Spleen (tissue), 11 donors: ENCODE measurements around the gene TMEM38A. TPM values are rescaled to one million over a fixed set of nuclear protein-coding genes. Genes with fewer than 3 reads are reported as not detected.

Experiments used
- DNase-seq: peaks from one replicate; pipeline ENCODE4 v3.0.0-alpha.2; 2020
- H3K27ac ChIP-seq, 8 donors: fragments of 200-600 bp; sonication (generic) in 7 of 8; 1 replicate in 4 of 8; 2 replicates in 4 of 8; pipeline versions ENCODE4 v1.5.0 to v1.8.0; 2016 to 2021; ENCODE audit warnings: inconsistent platforms in 4 of 8, mild to moderate bottlenecking in 4 of 8, moderate library complexity in 1 of 8
- H3K27me3 ChIP-seq, 7 donors: fragments of 200-600 bp; sonication (generic) in 6 of 7; replicated peaks in 1 of 7; 1 replicate in 4 of 7; 2 replicates in 3 of 7; pipeline versions ENCODE4 v1.5.0 to v1.8.0; 2016 to 2021; ENCODE audit warnings: inconsistent platforms in 3 of 7, mild to moderate bottlenecking in 1 of 7
- H3K36me3 ChIP-seq, 6 donors: fragments of 200-600 bp; sonication (generic) in 5 of 6; 1 replicate in 4 of 6; 2 replicates in 2 of 6; pipeline versions ENCODE4 v1.5.0 to v1.8.0; 2016 to 2021; ENCODE audit warnings: inconsistent platforms in 2 of 6
- H3K4me1 ChIP-seq, 6 donors: fragments of 200-600 bp; sonication (generic) in 5 of 6; 1 replicate in 3 of 6; 2 replicates in 3 of 6; pipeline versions ENCODE4 v1.5.0 to v1.8.0; 2016 to 2021; ENCODE audit warnings: inconsistent platforms in 3 of 6
- H3K4me3 ChIP-seq, 8 donors: fragments of 200-600 bp; sonication (generic) in 7 of 8; 1 replicate in 4 of 8; 2 replicates in 4 of 8; pipeline versions ENCODE4 v1.5.0 to v1.8.0; 2016 to 2021; ENCODE audit warnings: inconsistent platforms in 4 of 8, mild to moderate bottlenecking in 4 of 8, moderate library complexity in 2 of 8
- H3K9me3 ChIP-seq, 8 donors: fragments of 200-600 bp; sonication (generic) in 7 of 8; 1 replicate in 4 of 8; 2 replicates in 4 of 8; pipeline versions ENCODE4 v1.5.0 to v1.8.0; 2016 to 2021; ENCODE audit warnings: inconsistent platforms in 4 of 8
- POLR2A ChIP-seq, 3 donors: fragments of 450-650 bp; IDR thresholded peaks; one replicate each; pipeline ENCODE4 v1.5.1; 2017; ENCODE audit warnings: antibody characterized with exemption in 3 of 3, mild to moderate bottlenecking in 1 of 3
- POLR2AphosphoS5 ChIP-seq, 3 donors: sonication (generic); formaldehyde crosslinking; IDR thresholded peaks; one replicate each; pipeline ENCODE4 v1.5.1; 2017; ENCODE audit warnings: antibody characterized with exemption in 3 of 3
- WGBS, 5 donors: extraction: QIAGEN DNeasy Blood & Tissue Kit in 3 of 5; methylation state at CpG; one replicate each; pipeline versions ENCODE4 v1.1.5 to v1.1.7; 2013 to 2018; 5-methylcytosine and 5-hydroxymethylcytosine counted together
- intact Hi-C: fragments of 100-400 bp; cut with DNase I; formaldehyde crosslinking; loops from one replicate; pipeline ENCODE4 v1.15.0; 2023; ENCODE audit warnings: low total_unique reads
- polyA plus RNA-seq, 3 donors: library from polyadenylated mRNA; stranded (reverse); fragments of 200-250 nt; gene quantifications; one replicate each; pipeline ENCODE4 v1.2.1, GENCODE V29; 2013
- total RNA-seq, 7 donors: library from RNA; depleted of rRNA in 3 of 7; stranded (reverse); fragments of >200 nt in 3 of 7; fragmentation: NEBNext Ultra II Directional in 4 of 7; extraction: Animal tissue kit (Norgen Biotek cat#: 25700) in 4 of 7; gene quantifications; one replicate each; pipeline versions ENCODE4 v1.1.0 to v1.2.1, GENCODE V29; 2016 to 2021
- TF ChIP-seq, protein P1 (sequence below), 11 experiments: fragments of 200-600 bp in 7 of 11; fragments of 450-650 bp in 4 of 11; sonication (generic) in 4 of 11; IDR thresholded peaks in 8 of 11; conservative IDR thresholded peaks in 3 of 11; 1 replicate in 7 of 11; 2 replicates in 4 of 11; pipeline versions ENCODE4 v1.4.0 to v1.8.0; 2016 to 2021; ENCODE audit warnings: antibody characterized with exemption in 11 of 11, inconsistent platforms in 4 of 11, mild to moderate bottlenecking in 1 of 11
- donor health status: healthy with polysubstance abuse.
- donor health status: DM: no; HTN: no; CAD: no; lungs with moderate emphysema.
- donor health status: DM: no; HTN: no; CAD: no.
- donor health status: Bipolar disorder and iron deficiency.
- donor health status: healthy.
- donor health status: DM: no; HTN: no; CAD: no.
- donor health status: DM: yes; HTN: yes; CAD: no.

The TMEM38A gene
- total and polyA plus RNA-seq, 10 donors, result 1.5 to 5.4 (median 2.8) TPM

DNA sequence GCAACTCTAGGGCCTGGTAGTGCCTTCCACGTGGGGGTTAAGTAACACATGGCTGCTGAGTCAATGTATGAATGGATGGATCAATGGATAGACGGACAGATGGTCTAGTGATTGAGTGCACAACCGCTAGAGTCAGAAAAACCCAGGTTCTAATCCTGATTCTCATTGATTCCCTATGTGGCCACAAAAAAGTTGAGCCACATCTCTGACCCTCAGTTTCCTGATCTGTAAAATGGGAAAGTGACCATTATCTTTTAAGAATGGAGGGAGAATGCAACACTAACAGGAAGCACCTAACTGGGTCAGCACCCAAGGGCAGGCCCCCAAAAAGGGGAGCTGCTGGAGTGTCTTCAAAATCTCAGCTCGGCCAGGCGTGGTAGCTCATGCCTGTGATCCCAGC is 3.6 kb upstream of the TMEM38A start:
- H3K36me3 ChIP-seq, result peaks cover 0 to 66% (median 61%) of the 10 kb centered on the region in 6 donors
- 87 to 93% (median 88%) methylated on average over 5 of the region's 5 CpGs for WGBS, 5 donors
- DNase-seq, result no peak
- H3K4me1 ChIP-seq, result peaks cover 13 to 71% (median 38%) of the 10 kb centered on the region in 6 donors
- no peak overlapping the region for H3K27ac ChIP-seq
- TF ChIP-seq, protein P1, sequence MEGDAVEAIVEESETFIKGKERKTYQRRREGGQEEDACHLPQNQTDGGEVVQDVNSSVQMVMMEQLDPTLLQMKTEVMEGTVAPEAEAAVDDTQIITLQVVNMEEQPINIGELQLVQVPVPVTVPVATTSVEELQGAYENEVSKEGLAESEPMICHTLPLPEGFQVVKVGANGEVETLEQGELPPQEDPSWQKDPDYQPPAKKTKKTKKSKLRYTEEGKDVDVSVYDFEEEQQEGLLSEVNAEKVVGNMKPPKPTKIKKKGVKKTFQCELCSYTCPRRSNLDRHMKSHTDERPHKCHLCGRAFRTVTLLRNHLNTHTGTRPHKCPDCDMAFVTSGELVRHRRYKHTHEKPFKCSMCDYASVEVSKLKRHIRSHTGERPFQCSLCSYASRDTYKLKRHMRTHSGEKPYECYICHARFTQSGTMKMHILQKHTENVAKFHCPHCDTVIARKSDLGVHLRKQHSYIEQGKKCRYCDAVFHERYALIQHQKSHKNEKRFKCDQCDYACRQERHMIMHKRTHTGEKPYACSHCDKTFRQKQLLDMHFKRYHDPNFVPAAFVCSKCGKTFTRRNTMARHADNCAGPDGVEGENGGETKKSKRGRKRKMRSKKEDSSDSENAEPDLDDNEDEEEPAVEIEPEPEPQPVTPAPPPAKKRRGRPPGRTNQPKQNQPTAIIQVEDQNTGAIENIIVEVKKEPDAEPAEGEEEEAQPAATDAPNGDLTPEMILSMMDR (IDR thresholded peaks at IDR 0.05 in 8 of 11, conservative IDR thresholded peaks at IDR 0.05 in 3 of 11), result no peak
- no peak for TF ChIP-seq POLR2A (IDR thresholded peaks at IDR 0.05)
- TF ChIP-seq POLR2AphosphoS5 (IDR thresholded peaks at IDR 0.05), result no peak
- intact Hi-C loops, result no loop called here
- no peaks in the 10 kb centered on the region for H3K27me3 ChIP-seq
- H3K4me3 ChIP-seq, result no peak overlapping the region
- no peaks in the 10 kb centered on the region for H3K9me3 ChIP-seq

DNA sequence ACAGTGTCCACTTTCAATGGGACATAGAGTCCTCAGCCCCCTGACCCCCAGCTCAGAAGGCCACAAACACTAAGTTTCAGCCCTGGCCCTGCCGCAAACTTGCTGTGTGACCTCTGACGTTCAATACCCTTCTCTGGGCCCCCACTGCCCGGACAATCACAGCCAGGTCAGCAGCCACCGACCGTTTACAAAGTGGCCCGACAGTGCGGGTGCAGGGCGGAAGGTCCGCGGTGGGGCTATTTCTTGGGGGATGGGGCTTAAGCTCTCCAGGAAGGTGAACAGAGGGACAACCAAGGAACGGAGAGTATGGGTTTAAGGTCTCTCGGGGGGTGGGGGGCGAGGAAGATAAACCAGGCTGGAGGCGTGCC is 1.5 kb upstream of the TMEM38A start:
- peaks cover 0 to 46% (median 41%) of the 10 kb centered on the region in 6 donors for H3K36me3 ChIP-seq
- WGBS, 5 donors, result 2 to 6% (median 4%) methylated on average over 11 to 14 of the region's 14 CpGs
- no peak for DNase-seq
- intact Hi-C loops, result no loop called here
- peak overlapping the region; percentile 88 to 98 (median 95) for H3K27ac ChIP-seq
- peak overlapping the region; percentile 67 to 88 (median 79) for H3K4me3 ChIP-seq
- no peaks in the 10 kb centered on the region for H3K27me3 ChIP-seq
- H3K4me1 ChIP-seq, result peaks cover 13 to 91% (median 43%) of the 10 kb centered on the region in 6 donors
- TF ChIP-seq, protein P1 (IDR thresholded peaks at IDR 0.05 in 8 of 11, conservative IDR thresholded peaks at IDR 0.05 in 3 of 11), result no peak
- TF ChIP-seq POLR2AphosphoS5 (IDR thresholded peaks at IDR 0.05) (no peak), POLR2A (IDR thresholded peaks at IDR 0.05) (no peak)
- no peaks in the 10 kb centered on the region for H3K9me3 ChIP-seq

DNA sequence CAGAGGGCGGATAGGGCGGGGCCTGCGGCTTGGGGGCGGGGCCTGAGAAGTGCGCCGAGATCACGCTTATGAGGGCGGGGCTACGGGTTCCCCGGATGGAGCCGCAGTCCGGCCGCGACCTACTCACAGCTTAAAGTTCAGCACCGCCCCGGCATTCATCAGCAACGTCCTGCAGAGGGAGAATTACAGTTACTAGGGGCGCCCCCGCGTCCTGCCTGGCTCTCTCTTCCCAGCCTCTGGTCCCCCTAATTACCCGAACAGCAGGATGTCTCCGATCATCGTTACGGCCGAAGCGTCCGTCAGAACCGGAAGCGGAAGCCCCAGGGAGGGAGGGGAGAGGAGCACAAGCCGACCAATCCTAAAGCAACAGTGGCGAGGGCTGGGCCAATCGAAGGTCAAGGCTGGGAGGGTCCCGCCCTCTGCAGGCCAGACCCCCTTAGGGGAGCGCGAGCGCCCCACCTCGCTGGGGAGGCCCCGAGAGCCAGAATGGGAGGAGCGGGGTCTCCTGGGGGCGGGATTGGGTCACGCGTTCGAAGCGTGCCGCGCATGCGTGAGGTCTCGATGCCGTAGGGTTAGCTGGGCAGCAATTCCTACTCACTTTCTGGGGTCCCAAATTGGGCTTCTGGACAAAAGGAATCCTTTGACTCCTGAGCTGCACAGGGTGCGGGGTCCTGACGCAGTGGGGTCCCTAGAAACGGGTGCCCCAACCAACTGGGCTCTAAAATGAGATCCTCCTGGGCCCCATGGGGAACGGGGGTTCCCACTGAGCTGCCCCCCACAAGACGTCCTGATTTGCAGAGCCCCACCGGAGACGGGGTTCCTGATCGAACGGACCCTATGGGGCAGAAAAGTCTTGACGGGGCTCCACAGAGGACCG is 869 bp upstream of the TMEM38A start, which contains the start of gene SMIM7:
TSS of gene SMIM7 (minus strand) at position 313 of the 877 bp plus-strand sequence. CDS start at position 279, 34 bp downstream.
- Histone ChIP-seq H3K4me1 (peaks cover 13 to 87% (median 43%) of the 10 kb centered on the region in 6 donors), H3K9me3 (no peaks in the 10 kb centered on the region), H3K27ac (peak within 1 kb of the TSS; percentile 88 to 98 (median 95)), H3K27me3 (no peaks in the 10 kb centered on the region), H3K36me3 (peaks cover 0 to 39% (median 35%) of the 10 kb centered on the region in 6 donors), H3K4me3 (peak within 1 kb of the TSS; percentile 67 to 88 (median 79))
- peak; percentile 99 for DNase-seq
- TF ChIP-seq, protein P1 (IDR thresholded peaks at IDR 0.05 in 8 of 11, conservative IDR thresholded peaks at IDR 0.05 in 3 of 11), result peak in 9 of 11 experiments; percentile 6 to 61 (median 36)
- peak; percentile 95 to 99 (median 97) for TF ChIP-seq POLR2AphosphoS5 (IDR thresholded peaks at IDR 0.05)
- peak; percentile 39 to 80 (median 64) for TF ChIP-seq POLR2A (IDR thresholded peaks at IDR 0.05)
- 0 to 1% (median 0%) methylated on average over 20 to 60 of the region's 60 CpGs for WGBS, 5 donors
- intact Hi-C loops, result no loop called here

DNA sequence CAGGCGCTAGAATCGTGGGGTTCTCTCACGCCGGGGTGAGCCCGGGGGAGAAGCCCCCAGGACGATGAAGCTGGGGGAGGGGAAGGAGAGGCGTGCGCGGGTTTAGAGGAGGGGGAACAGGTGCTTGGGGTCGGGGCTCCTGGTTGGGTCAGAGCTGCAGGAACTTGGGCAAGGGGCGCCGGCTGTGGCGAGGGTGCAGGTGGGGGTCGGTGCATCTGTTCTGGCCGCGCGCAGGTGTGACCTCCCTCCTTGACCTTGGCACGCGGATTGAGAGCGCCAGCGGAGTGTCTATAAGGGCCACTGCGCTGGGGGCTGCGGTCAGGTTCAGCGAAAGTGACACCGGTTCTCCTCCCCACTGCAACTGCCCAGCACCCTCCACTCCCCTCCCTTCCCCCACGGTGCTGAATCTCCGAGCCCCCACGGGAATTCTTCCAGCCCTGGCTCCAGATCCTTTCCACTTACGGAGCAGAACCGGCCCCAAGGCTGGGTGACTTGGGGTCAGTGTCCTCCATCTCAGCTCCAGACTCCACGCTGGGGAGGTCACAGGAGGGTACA is 618 bp downstream of the TMEM38A start:
- intact Hi-C loops, result no loop called here
- TF ChIP-seq POLR2AphosphoS5 (IDR thresholded peaks at IDR 0.05) (no peak), POLR2A (IDR thresholded peaks at IDR 0.05) (no peak)
- TF ChIP-seq, protein P1 (IDR thresholded peaks at IDR 0.05 in 8 of 11, conservative IDR thresholded peaks at IDR 0.05 in 3 of 11), result no peak
- Histone ChIP-seq H3K36me3 (peaks cover 0 to 24% (median 20%) of the 10 kb centered on the region in 6 donors), H3K27me3 (no peaks in the 10 kb centered on the region), H3K9me3 (no peaks in the 10 kb centered on the region), H3K4me1 (peaks cover 13 to 72% (median 39%) of the 10 kb centered on the region in 6 donors), H3K27ac (peak overlapping the region in 5 of 8 donors; percentile 8 to 98 (median 96)), H3K4me3 (peak overlapping the region; percentile 67 to 88 (median 79))
- 1 to 2% (median 2%) methylated on average over 24 to 31 of the region's 31 CpGs for WGBS, 5 donors
- no peak for DNase-seq
